Neutrophil (primary cell): ENCODE results near the gene LRMDA.

Experiments used
- H3K27ac ChIP-seq: fragments of 200-600 bp; sonication (generic); 2 replicates; pipeline ENCODE4 v1.5.1; 2016; ENCODE audit warnings: mild to moderate bottlenecking, moderate library complexity
- H3K27me3 ChIP-seq: fragments of 200-600 bp; sonication (generic); 2 replicates; pipeline ENCODE4 v1.6.0; 2016; ENCODE audit warnings: mild to moderate bottlenecking
- H3K36me3 ChIP-seq: fragments of 200-600 bp; sonication (generic); 2 replicates; pipeline ENCODE4 v1.5.1; 2017
- H3K4me1 ChIP-seq, 2 experiments: fragments of 200-600 bp in 1 of 2; sonication (generic) in 1 of 2; 1 replicate in 1 of 2; 2 replicates in 1 of 2; pipeline versions ENCODE4 v1.5.1 to v1.6.1; 2013 to 2016; ENCODE audit warnings: low read depth in 1 of 2, low read length in 1 of 2, mild to moderate bottlenecking in 1 of 2, moderate library complexity in 1 of 2; ENCODE audit not compliant: control insufficient read depth in 1 of 2, insufficient read depth in 1 of 2
- H3K4me3 ChIP-seq, 2 experiments: fragments of 200-600 bp in 1 of 2; sonication (generic) in 1 of 2; 1 replicate in 1 of 2; 2 replicates in 1 of 2; pipeline ENCODE4 v1.5.1; 2013 to 2016; ENCODE audit warnings: low read depth in 1 of 2, low read length in 1 of 2, mild to moderate bottlenecking in 1 of 2, moderate library complexity in 1 of 2
- H3K9me3 ChIP-seq: fragments of 200-600 bp; sonication (generic); 2 replicates; pipeline ENCODE4 v1.5.1; 2016
- TF ChIP-seq, protein P1 (sequence below): fragments of 200-600 bp; sonication (generic); IDR thresholded peaks from 2 replicates; pipeline ENCODE4 v1.5.1; 2016; ENCODE audit warnings: antibody characterized with exemption

The LRMDA gene

DNA sequence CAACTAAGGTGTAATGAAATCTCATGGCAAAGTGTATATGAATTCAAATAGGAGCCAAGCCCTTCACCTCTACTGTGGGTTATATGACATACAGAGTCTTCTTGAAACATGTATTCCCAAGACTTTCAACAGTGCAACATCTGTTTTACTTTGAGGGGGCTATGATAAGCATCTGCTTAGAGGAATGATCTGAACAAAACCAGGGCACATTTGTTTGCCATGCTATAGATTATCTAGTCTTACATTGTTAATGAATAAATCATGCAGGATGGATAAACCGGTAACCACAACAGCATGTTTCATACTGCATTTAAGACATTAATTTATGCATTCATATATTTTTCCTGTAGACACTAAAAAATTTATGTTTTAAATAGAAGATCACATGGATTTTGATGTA lies 1021.9 kb downstream of the LRMDA start:
- H3K27ac ChIP-seq = no peak overlapping the region
- H3K36me3 ChIP-seq = no peaks in the 10 kb centered on the region
- no peaks in the 10 kb centered on the region for H3K4me1 ChIP-seq
- TF ChIP-seq, protein P1, sequence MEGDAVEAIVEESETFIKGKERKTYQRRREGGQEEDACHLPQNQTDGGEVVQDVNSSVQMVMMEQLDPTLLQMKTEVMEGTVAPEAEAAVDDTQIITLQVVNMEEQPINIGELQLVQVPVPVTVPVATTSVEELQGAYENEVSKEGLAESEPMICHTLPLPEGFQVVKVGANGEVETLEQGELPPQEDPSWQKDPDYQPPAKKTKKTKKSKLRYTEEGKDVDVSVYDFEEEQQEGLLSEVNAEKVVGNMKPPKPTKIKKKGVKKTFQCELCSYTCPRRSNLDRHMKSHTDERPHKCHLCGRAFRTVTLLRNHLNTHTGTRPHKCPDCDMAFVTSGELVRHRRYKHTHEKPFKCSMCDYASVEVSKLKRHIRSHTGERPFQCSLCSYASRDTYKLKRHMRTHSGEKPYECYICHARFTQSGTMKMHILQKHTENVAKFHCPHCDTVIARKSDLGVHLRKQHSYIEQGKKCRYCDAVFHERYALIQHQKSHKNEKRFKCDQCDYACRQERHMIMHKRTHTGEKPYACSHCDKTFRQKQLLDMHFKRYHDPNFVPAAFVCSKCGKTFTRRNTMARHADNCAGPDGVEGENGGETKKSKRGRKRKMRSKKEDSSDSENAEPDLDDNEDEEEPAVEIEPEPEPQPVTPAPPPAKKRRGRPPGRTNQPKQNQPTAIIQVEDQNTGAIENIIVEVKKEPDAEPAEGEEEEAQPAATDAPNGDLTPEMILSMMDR = no peak
- H3K9me3 ChIP-seq = no peaks in the 10 kb centered on the region
- H3K4me3 ChIP-seq = no peak overlapping the region
- H3K27me3 ChIP-seq = no peaks in the 10 kb centered on the region

DNA sequence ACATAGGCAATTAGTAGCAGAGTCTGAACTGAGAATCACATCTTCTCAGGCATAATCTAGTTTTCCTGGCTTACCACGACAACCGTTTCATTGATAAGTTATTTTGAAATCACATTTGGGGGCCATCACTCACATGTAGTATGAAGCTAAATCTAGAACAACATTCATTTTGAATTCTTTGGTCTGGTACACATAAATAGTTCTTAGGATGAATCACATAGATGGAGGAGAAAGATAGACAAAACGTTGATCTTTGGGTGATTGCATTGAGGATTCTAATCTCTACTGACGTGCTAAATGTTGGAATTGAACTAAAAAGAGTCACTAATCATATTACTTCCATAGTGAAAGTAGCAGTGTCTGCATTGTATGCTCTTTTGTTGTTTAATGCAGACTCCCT lies 1022.6 kb downstream of the LRMDA start:
- no peak overlapping the region for H3K27ac ChIP-seq
- H3K27me3 ChIP-seq = no peaks in the 10 kb centered on the region
- H3K4me3 ChIP-seq = no peak overlapping the region
- no peaks in the 10 kb centered on the region for H3K36me3 ChIP-seq
- TF ChIP-seq, protein P1 = no peak
- no peaks in the 10 kb centered on the region for H3K4me1 ChIP-seq
- no peaks in the 10 kb centered on the region for H3K9me3 ChIP-seq

DNA sequence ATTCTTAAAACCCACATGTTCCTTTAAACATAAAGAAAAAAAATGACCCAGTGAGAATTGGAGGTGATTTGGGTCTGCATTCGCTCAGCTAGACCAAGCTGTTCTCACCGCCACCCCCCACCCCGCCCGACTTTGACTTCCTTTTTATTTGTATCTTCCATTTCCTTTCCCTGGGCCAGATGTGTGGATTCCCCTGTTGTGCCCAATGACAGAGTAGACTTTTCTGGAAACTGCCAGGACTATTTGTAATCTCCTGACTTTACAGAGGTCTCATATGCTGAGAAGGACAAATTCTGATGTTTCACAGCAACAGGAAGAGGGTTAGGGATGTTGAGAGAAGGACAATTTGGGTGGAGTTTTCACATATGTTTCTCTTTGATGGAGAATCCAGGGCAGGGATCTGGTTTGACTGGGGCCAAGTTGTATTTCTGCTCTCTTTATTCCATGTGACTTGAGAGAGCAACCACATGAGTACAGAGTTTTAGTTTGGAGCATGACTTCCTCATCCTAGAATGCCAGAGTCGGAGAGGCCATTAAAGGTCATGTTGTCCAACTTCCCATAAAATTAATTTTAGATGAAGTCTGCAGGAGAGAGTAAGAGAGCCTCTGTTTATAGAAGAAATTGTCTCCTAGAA lies 1023.2 kb downstream of the LRMDA start:
- TF ChIP-seq, protein P1 = no peak
- H3K4me3 ChIP-seq = no peak overlapping the region
- no peak overlapping the region for H3K27ac ChIP-seq
- no peaks in the 10 kb centered on the region for H3K4me1 ChIP-seq
- no peaks in the 10 kb centered on the region for H3K9me3 ChIP-seq
- H3K27me3 ChIP-seq = no peaks in the 10 kb centered on the region
- H3K36me3 ChIP-seq = no peaks in the 10 kb centered on the region

DNA sequence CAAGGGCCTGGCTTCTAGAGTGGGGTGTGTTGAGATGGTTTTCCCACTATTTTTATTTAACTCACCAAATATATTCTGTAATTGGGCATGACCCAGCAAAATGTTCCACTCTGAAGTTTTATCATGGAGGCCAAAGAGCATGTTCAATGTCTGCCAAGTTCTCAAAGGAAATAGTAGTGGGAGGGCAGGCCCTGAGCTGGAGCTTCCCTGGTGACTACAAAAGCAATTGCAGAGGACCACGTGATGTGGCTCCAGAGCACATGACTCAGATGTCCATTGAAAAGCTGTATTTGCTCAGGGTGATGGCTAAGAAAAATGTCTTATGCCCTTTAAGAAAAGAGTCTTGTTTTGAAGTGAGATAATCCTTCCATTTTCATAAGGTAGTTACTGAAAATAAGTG lies 1024.8 kb downstream of the LRMDA start:
- H3K27ac ChIP-seq = no peak overlapping the region
- no peaks in the 10 kb centered on the region for H3K4me1 ChIP-seq
- H3K36me3 ChIP-seq = no peaks in the 10 kb centered on the region
- H3K9me3 ChIP-seq = no peaks in the 10 kb centered on the region
- H3K4me3 ChIP-seq = no peak overlapping the region
- TF ChIP-seq, protein P1 = no peak
- no peaks in the 10 kb centered on the region for H3K27me3 ChIP-seq

DNA sequence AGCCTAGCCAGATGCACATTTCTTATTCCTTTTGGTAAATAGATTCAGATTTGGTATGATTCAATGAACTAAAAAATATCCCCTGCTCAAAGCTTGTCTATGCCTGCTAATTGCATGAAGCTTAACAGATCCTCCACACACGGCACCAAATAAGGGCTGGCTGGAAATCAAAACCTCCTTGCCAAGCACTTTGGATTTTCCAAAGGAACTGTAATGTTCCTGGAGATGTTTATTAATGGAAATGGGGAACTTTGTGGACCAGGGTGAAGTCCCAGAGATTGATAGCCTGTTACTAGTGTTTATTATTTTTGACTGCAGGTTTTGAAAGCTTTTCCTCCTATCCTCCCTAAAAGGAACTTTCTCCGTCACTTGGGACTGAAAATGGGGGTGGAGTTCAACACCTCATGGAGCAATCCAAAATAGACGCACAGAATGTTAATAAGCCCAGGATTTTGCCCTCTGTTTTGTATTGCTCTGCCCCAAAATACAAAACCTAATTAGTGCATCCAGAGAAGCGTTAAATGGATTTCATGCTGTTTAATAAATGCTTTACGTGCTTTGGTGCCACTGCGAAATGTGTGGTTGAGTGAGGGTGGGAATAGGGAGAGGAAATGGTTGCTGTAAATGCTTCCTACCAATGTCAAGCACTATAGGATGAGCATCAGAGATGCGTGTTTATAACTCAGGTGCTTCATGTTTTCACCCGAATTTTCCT lies 1027.7 kb downstream of the LRMDA start:
- TF ChIP-seq, protein P1 = no peak
- Histone ChIP-seq H3K4me3 (no peak overlapping the region), H3K4me1 (no peaks in the 10 kb centered on the region), H3K9me3 (no peaks in the 10 kb centered on the region), H3K27ac (no peak overlapping the region), H3K27me3 (no peaks in the 10 kb centered on the region), H3K36me3 (no peaks in the 10 kb centered on the region)
